C4-2B (cell line): ENCODE results near the gene PPT1.

Source experiments
- CTCF ChIP-seq: fragments of 450-650 bp; conservative IDR thresholded peaks from 2 replicates; pipeline ENCODE4 v1.5.1; 2017; ENCODE audit warnings: mild to moderate bottlenecking
- ZFX ChIP-seq: fragments of 450-650 bp; IDR thresholded peaks from 2 replicates; pipeline ENCODE4 v1.6.1; 2017

GRCh38 chr1:40034869-40035268 lies 62.2 kb downstream of the PPT1 start:
- no peak for TF ChIP-seq CTCF
- TF ChIP-seq ZFX, result no peak
